SHP77 (cell line): ENCODE data around the gene NPR3.
"Not testable (repeated sequence)": the region's sequence is repeated elsewhere in the genome, so short reads cannot be mapped to it uniquely, and the experiment has no call there.

Source experiments
- DNase-seq, 2 experiments: peaks; one replicate each; lab custom pipeline; 2025; lab: John Stamatoyannopoulos, UW

NPR3 gene

GRCh38 chr5:32767948-32768467 is 56.9 kb downstream of the NPR3 start:
- DNase-seq = peak; percentile 28 to 60

- peak in 1 of 2 experiments; percentile 23 for DNase-seq
These were observed 58.6 kb downstream of the NPR3 start for GRCh38 chr5:32769711-32770110.

GRCh38 chr5:32770444-32770843 is 59.3 kb downstream of the NPR3 start:
- DNase-seq = no peak

- no peak for DNase-seq
These were observed 59.9 kb downstream of the NPR3 start for GRCh38 chr5:32771037-32771436.

- no peak for DNase-seq
These were observed 62.8 kb downstream of the NPR3 start for GRCh38 chr5:32773944-32774343.

GRCh38 chr5:32776200-32776599 is 65.1 kb downstream of the NPR3 start:
- no peak for DNase-seq

GRCh38 chr5:32777222-32777621 is 66.1 kb downstream of the NPR3 start:
- no peak for DNase-seq

GRCh38 chr5:32777733-32778132 is 66.6 kb downstream of the NPR3 start:
- no peak for DNase-seq

- no peak for DNase-seq
These were observed 67.3 kb downstream of the NPR3 start for GRCh38 chr5:32778403-32778802.

- no peak for DNase-seq
These were observed 68.8 kb downstream of the NPR3 start for GRCh38 chr5:32779754-32780415.

- no peak for DNase-seq
These were observed 69.4 kb downstream of the NPR3 start for GRCh38 chr5:32780508-32780919.

GRCh38 chr5:32783661-32784060 is 72.5 kb downstream of the NPR3 start:
- no peak for DNase-seq

- no peak for DNase-seq
These were observed 74.6 kb downstream of the NPR3 start for GRCh38 chr5:32785611-32786254.

- DNase-seq = no peak
These were observed 75.2 kb downstream of the NPR3 start for GRCh38 chr5:32786311-32786710.

GRCh38 chr5:32790411-32790951 is 79.4 kb downstream of the NPR3 start:
- DNase-seq = no peak

- DNase-seq = no peak
These were observed 80.6 kb downstream of the NPR3 start for GRCh38 chr5:32791536-32792243.

- DNase-seq = no peak
These were observed 83.0 kb downstream of the NPR3 start for GRCh38 chr5:32794086-32794485.

GRCh38 chr5:32802764-32803163 is 91.6 kb downstream of the NPR3 start:
- DNase-seq = peak; percentile 33 to 55

- no peak for DNase-seq
These were observed 92.5 kb downstream of the NPR3 start for GRCh38 chr5:32803656-32804055.

GRCh38 chr5:32805462-32805861 is 94.3 kb downstream of the NPR3 start:
- DNase-seq = not testable (repeated sequence)

- no peak for DNase-seq
These were observed 95.0 kb downstream of the NPR3 start for GRCh38 chr5:32805971-32806638.

- DNase-seq = no peak
These were observed 97.7 kb downstream of the NPR3 start for GRCh38 chr5:32808783-32809182.
